ENCODE data around the gene IDI1.
"Not testable (repeated sequence)": the region's sequence is repeated elsewhere in the genome, so short reads cannot be mapped to it uniquely, and the experiment has no call there.

IDI1 gene

DNA sequence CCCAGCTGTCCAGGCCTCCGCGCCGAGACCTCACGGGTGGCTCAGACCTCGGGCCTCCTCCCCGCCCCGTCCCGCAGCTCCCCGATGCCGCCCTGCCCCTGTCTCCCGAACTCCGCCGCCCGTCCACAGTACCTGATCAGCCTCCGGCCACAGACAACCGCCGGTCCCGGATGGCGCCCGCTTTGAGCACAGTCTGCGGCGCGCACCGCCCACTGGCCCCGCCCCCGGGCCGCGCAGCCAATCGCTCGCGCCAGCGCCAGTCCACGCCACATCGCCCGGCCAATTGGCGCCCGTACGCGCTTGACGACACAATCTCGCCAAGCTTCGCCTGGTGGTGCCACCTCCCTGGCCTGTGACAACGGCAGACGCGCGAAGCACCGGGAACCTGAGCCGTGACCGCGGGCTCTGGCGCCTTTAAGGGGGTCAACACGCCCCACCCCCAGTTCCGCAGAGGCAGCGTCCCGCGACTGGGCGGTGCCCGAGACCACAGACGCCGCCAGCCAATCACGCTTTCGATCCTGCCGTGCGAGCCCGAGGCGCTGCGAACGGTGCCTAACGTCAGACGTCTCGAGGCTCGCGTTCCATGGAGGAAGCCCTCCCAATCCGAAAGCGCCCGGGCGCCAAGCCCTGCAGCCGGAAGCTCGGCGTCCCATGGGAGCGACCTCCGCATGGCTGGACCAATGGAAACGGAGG lies at the start of gene IDI1:
IDI1 (minus strand) TSS at position 388 of the 693 bp plus-strand sequence; CDS start at position 272, 116 bp downstream.
- DNase-seq: peak; percentile 99

DNA sequence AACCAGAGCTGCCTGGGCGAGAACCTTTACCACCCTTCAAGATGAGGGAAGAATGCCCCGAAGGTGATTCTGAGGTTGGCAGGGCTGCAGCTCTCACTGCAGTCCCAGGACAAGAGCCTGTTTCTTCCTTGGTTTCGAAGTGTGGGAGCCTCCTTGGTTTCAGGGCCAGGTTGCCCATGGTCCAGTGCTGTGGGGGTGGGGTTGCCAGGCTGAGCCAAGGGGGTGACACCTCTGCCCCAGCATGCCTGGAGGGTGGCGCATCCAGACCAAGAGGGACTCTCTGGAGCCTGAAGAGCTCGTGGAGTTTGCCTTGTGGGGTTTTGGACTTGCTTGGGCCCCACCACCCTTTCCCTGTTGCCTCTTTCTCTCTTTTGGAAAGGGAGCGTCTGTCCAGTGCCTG lies 48.5 kb upstream of the IDI1 start:
- DNase-seq: no peak

- DNase-seq: no peak
These were observed 47.5 kb upstream of the IDI1 start for GRCh38 chr10:1096287-1096889.

- no peak for DNase-seq
These were observed 46.6 kb upstream of the IDI1 start for GRCh38 chr10:1095498-1095897.

- no peak for DNase-seq
These were observed 45.5 kb upstream of the IDI1 start for GRCh38 chr10:1094112-1095057.

GRCh38 chr10:1093696-1094095 lies 44.8 kb upstream of the IDI1 start:
- no peak for DNase-seq

DNA sequence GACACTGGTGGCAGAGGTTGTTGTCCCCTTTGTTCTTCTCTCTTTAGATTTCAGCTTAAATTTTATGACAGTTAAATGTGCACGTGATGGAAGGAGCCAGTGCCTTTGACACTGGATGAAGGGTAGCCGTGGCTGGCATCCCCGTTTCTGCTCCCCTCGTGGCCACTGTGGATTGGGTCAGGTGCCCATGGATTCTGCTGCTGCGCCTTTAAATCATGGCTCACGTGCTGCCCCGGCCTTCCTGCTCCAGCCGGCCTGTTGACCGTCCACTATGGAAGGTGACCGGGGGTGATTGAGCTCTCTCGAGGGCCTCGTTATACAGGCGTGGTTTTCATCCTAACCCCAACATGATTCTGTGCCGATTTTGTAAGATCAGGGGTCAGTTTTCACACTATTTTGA lies 41.8 kb upstream of the IDI1 start:
- DNase-seq: no peak

DNA sequence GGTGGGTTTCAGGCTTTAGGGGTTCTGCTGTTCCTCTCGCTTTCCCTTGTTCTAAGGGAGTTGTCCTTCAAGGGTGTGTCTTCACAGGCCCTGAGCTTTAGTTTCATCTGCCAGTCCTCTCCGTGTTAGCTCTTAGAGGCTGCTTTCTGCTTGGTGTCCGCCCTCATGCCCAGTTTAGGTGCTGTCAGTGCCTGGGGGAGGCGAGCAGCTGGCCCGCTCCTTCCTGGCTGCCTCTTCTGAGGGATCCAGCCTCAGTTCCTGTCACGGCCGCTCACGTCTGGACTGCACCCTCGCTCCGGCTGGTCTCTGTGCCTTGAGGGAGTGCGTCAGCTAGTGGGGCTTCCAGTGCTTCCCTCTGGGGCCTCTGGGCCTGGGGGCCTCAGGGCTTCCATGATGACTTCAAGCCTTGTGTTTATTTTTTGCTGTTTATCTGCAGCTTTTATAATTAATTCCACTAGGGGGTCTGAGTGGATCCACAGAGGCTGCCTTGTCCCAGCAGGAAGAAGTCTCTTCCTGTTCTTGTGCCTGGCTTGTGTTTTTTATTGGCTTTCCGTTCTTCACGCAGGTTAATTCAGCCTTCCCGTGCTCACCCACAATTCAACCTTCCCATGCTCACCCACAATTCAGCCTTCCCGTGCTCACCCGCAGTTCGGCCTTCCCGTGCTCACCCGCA lies 40.2 kb upstream of the IDI1 start:
- no peak for DNase-seq

GRCh38 chr10:1086787-1087186 lies 37.9 kb upstream of the IDI1 start:
- DNase-seq: no peak

GRCh38 chr10:1085258-1085657 lies 36.3 kb upstream of the IDI1 start:
- DNase-seq: no peak

DNA sequence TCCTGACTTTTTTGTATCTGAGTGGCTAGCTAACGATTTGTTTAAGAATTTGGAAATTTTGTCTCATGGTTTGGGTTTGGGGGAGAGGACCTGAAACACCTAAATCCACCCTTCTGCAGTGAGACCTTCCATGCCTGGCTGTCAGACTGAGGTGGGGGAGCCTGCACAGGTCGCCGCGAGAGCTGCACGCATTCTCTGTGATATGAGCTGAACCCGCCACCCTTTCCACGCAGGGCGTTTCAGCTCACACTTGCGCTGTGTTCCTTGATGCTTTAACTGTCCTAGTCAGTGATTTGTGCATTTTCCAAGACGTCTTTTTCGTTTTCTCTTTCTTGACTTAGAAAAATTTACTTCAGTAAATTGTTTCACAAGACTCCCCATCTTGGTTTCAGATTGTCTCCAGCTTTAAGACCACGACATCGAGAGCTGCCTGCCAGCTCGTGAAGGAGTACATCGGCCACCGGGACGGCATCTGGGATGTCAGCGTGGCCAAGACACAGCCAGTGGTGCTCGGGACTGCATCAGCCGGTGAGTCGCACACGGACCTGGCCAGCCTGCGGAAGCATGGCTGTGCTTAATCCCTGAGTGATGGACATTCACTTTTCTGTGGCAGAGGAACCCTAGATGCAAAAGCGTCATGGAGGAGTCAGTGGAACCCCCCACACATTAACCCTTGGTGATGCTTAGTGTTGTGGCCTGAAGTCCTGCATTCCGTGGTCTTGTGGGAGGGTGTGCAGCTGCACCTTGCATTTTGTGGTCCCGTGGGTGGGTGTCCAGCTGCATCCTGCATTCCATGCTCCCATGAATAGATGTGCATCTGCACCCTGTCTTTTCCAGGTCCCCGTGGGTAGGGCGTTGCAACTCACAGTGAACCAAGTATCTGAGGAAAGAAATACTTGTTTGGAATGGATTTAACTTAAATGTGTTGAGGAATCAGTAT lies 35.4 kb upstream of the IDI1 start:
- no peak for DNase-seq

DNA sequence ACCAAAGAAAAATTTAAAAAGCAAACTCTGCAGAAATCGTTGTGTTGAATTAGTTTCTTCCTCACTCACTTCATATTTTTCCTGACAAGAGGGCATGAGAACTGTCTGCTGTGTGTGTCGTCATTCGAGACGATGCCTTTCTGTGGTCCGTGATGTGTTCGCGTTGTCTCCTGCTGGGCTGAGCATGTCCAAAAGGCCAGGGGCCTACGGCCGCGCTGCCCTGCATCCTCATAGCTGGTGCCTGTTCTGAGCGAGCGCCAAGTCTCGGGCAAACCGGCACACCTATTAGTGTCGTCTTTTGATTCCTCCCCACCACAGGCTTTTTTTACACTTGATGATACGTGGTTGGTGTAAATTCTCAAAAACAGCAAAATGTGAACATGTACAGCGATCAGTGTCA lies 34.7 kb upstream of the IDI1 start:
- DNase-seq: no peak

DNA sequence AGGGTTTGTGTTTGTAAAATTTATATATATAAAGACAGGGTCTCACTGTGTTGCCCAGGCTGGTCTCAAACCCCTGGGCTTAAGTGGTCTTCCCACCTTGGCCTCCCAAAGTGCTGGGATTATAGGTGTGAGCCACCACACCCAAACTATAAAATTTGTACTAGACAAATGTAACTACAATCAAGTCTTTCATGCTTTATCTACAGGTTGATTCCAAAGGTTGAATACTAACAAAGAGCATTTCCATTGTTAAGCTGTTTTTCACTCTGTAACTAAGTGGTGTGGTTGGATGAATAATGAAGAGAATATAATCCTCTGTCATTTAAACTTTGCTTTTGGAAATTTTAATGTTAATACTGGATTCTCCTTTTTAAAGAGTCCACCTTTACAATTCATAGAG lies 29.7 kb upstream of the IDI1 start:
- no peak for DNase-seq

GRCh38 chr10:1074748-1075308 lies 25.9 kb upstream of the IDI1 start:
- no peak for DNase-seq

- no peak for DNase-seq
These were observed 25.3 kb upstream of the IDI1 start for GRCh38 chr10:1074052-1074747.

- no peak for DNase-seq
These were observed 22.0 kb upstream of the IDI1 start for GRCh38 chr10:1070919-1071318.

GRCh38 chr10:1068380-1069361 lies 19.8 kb upstream of the IDI1 start:
- no peak for DNase-seq

DNA sequence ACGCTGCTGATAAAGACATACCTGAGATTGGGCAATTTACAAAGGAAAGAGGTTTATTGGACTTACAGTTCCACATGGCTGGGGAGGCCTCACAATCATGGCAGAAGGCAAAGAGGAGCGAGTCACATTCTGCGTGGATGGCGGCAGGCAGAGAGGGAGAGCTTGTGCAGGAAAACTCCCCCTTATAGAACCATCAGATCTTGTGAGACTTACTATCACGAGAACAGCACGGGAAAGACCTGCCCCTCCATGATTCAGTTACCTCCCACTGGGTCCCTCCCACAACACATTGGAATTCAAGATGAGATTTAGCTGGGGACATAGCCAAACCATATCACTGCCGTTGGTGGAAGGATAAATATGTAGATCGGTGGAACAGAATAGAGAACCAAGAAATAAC lies 17.8 kb upstream of the IDI1 start:
- not testable (repeated sequence) for DNase-seq

DNA sequence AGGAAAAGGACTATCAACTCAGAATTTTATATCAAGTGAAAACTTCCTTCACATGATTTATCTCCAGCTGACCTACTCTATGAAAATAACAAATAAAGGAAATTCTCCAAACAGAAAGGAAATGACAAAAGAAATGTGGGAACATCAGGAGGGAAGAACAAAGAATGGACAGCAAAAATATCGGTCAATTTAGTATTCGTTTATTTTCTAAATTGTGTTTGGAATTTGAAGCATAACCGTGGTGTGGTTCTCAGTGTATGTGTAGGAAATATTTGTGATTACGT lies 16.0 kb upstream of the IDI1 start:
- DNase-seq: no peak
